ENCODE measurements around the gene NMT2.
"Not testable (repeated sequence)": the region's sequence is repeated elsewhere in the genome, so short reads cannot be mapped to it uniquely, and the experiment has no call there.

Gene NMT2

DNA sequence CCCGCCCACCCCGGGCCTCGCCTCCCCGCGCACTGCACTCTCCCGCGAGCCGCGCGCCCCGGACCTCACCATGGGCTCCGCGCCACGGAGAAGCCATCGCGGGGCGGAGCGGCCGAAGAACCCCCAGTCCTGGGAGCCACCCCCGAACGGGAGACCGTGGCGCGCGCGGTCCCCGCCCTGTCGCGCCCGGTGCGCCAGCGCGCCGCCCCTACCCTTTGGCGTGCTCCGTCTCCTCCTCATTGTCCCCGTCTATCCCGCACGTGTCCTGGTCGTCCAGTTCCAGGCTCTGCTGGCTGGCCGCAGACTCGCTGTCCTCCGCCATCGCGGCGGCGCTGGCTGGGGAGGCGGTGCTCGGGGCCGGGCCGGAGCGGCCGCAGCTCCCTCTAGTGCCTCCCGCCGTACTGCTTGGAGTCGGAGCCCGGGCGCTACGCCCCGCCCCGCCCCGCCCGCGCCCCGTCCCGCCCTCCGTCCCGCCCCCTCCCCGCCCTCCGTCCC lies at the start of gene NMT2:
Gene NMT2, minus strand, starts transcription at position 403 of the 495 bp plus-strand sequence. Its CDS starts 81 bp downstream, at position 322.
- DNase-seq, result peak; percentile 61

DNA sequence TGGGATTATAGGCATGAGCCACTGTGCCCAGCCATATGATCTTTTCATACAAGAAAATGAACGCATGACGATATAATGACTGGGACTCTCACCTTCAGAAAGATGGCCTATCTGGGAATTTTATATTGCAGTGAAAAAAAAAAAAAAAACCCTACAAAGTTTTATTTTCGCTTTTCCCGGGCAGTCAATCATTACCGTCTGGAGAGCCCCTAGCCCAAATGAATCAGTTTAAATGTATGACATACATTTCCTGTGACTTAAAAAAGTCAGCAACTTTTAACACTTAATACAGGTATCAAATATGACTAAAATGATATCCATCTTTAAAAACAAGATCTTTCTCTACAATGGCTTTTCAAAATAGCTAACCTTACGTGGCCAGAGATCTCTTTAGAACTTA lies 48.2 kb upstream of the NMT2 start:
- DNase-seq, result no peak

DNA sequence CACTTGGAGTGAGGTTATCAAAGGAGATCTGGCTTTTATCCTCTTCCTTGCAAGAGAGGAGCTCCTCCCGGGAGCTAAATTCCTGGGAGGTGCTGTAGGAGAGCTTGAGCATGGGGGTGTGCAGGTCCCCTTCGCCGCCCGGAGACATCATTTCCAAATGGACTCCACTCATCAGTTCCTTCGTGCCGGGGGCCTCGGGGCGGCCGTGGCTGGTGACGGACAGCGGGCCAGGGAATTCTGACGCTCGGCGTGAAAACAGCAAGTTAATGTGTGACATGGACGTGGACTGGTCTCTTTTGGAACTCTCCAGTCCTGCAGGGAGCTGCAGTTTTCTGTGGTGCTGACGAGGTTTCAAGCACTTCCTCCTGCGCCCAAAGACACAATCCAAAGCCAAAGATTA lies 45.7 kb upstream of the NMT2 start:
- no peak for DNase-seq

DNA sequence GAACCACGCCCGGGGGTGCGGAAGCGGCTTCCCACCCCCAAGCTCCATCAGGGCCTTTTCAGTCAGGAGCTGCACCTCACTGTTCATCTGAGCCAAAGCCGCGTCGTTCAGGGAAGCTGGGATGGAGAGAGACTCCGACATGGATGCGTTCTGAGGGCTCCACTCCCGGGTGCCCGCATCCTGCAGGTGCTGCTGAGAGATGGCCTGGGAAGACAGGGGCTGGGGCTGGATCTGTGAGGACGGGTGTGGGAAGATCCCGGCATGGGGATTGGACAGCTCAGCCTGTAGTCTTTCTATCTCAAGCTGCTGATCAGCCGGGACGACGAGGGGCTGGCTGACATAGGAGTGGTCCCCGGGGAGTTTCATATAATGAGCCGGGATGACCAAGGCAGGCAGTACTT lies 45.0 kb upstream of the NMT2 start:
- DNase-seq, result no peak

DNA sequence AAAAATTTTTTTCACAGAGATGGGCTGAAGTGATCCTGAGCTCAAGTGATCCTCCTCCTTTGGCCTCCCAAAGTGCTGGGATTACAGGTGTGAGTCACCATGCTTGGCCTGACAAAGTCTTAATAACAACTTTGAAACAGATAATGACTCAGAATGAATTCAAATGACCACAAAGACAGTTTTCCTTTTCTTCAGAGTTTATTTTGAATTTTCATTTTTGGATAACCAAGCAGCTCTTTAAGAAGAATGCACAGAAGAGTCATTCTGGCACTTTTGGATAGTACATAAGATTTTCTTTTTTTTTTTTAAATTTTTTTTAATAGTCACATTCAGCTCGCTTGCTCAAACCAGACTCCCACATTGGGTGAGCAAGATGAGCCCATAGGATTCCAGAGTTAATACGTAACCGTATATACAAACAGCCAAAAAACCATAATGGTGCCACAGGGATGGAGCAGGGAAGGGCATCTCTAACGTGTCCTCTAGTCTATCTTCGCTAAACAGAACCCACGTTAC lies 43.0 kb upstream of the NMT2 start:
- DNase-seq, result no peak

DNA sequence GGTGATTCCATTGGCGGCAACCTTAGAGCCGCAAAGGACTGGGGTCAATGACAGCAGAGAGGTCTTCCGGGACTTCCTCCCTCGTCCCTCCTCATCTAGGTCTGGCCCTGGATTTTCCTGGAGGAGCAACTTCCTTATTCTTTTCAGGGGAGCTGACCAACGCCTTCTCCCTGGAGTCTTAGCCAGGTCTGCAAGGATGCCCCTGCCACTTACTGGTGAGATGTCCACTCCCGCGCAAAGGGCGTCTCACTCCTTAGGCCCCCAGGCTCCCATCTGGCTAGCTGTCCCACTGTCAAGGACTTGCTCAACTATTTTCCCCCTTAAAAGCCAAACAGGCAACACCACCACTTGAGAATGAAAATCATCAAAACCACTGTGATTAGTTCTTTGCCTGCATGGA lies 42.0 kb upstream of the NMT2 start:
- DNase-seq, result no peak

DNA sequence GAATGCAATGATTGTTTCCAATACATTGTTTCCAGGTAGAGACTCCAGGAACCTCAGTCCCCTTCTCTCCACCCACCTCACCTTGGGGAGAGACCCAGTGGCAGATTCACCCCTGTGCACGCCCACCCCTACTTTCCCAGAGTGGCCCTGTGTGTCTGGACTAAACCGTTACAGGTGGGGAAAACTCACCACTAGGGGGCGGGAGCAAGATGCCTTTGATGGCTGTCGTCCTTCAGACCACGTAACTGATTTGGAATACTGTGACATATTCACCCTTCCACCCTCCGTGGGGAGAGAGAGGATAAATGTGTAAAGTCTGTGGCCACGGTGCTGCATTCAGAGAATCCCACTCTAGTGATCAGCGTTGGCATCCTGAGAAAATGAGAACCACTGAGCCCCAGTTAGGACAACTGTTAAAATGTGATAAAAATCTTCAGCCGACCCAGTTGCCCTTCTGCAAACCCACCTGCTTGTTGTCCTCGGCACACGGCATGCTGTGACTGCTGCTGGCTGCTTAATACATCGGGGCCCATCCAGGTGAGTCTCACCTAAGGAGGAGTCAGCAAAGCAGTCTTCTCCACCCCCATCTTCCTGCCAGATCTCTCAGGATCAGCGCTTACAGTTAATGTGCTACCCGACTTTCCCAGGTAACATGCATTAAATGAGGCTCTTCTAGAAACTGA lies 41.5 kb upstream of the NMT2 start:
- peak; percentile 46 for DNase-seq

DNA sequence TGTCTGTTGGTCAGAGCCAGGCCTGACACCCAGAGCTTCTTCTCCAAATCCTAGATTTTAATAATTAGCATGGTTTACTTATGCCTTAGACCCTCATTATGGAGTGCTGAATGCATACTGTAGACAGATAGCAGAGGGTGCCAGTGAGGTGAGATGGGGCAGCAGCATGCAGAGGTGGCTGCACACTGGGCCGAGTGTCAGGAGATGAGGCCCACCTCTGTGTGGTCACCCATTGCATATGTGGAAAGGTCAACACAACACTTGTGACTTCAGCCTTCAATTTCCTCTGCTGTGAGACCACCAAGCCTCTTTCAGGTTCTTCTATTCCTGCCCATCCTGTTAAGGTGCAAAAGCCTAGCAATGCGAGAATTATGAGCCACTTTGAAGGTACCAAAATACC lies 39.7 kb upstream of the NMT2 start:
- DNase-seq, result no peak

DNA sequence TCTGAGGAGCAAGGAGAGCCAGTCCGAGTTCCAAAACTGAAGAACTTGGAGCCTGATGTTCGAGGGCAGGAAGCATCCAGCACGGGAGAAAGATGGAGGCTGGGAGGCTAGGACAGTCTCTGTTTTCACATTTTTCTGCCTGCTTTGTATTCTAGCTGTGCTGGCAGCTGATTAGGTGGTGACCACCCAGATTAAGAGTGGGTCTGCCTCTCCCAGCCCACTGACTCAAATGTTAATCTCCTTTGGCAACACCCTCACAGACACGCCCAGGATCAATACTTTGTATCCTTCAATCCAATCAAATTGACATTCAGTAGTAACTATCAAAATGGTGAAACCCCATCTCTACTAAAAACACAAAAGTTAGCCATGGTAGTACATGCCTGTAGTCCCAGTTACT lies 38.9 kb upstream of the NMT2 start:
- DNase-seq, result not testable (repeated sequence)

DNA sequence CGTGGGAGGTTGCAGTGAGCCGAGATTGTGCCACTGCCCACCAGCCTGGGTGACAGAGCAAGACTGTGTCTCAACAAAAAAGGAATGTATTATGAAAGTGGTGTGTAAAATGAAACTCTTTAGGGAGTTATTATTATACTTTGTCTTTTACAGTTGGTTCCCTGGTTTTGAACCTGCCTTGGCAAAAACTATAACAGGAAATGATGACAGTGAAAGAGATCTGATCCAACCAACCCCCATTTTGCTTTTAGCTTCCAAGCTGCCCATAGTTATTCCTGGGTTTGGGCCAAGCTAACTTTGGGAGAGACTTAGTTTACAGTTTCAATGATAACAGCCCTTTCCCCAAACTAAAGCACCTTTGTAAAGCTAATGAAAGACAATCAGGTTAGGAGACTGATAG lies 34.1 kb upstream of the NMT2 start:
- no peak for DNase-seq

DNA sequence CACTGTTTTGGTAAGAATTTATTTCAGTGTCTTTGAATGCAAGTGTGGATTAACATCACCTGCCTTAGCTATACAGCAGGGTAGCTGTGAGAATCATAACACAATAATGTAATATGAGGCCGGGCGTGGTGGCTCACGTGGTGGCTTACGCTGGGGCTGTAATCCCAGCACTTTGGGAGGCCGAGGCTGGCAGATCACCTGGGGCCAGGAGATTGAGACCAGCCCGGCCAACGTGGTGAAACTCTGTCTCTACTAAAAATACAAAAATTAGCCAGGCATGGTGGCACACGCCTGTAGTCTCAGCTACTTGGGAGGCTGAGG lies 33.8 kb upstream of the NMT2 start:
- DNase-seq, result not testable (repeated sequence)

DNA sequence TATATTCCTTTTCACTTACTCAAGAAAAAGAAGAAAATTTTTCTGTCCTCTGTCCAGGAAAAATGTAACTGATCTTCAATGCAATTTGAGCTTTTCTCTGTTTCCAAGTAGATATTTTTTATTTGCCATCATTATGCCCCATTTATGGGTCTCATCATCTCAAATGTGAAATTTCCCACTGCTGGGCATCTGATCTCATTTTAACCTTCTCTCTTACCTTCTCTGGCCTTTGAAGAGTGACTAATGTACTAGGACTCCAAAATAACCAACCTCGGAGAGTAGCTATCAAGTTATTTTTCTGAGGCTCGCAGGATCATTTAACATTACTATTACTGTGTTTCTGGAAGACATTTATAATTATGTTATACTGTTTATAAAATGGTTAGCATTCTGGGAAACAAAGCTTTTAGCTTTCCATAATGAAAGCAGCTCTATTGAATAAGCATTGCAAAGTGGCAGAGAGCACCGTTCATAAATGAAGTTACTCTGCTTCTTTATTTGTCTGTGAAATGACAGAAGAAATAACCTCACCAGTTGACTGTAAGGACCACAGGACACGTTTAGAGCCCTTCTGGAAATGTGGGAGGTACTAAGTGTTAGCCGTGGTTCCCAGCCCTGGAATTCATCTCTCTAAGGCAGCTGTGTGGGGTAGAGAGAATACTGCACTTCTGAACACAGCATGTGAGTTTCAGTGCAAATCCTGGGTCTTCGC lies 33.3 kb upstream of the NMT2 start:
- no peak for DNase-seq

DNA sequence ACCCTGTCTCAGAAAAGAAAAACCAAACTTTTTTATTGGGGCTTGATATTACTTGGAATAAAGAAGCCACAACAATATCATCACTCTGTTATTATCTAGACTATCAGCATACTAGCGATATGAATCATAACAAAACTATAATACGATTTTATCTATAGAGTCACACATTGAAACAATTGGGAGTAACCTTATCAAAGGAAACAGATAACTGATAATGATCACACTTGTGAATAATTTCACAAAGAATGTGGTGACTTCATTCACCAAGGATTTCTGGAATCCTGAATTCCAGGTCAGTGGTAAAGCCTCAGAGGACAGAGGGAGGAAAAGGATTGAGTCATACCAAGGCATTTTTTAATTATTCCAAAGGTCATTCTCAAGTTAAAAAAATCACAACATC lies 32.1 kb upstream of the NMT2 start:
- DNase-seq, result no peak

DNA sequence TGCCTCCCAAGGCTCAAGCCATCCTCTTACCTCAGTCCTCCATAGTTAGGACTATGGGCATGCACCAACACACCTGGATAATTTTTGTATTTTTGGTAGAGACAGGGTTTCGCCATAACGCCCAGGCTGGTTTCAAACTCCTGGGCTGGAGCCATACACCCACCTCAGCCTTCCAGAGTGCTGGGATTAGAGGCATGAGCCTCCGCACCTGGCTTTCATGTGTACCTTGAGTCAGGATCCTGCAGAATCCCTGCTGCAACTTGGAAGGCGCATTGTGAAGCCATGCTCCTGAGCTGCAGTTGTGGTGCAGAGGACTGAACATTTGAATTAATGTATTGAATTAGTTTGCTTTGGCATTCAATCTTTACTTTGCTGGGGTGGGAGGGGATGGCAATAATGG lies 29.4 kb upstream of the NMT2 start:
- no peak for DNase-seq

DNA sequence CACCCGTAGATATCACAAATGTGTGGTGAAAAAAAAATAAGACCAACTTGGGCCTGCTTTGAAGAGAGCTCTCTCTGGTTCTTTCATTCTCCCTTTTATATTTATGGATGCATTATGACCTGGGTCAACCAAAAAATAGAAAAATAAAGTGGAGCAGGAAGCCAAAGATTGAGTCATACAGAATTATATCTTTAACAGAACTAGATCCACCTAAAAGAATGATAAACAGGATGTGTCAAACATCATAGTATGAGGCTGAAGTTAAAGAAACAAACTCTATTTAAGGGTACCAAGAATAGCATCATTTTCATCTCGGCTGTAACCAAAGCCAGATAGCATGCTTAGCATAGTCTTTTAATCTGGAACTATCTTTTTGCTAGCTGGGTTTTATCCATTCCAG lies 28.8 kb upstream of the NMT2 start:
- no peak for DNase-seq

DNA sequence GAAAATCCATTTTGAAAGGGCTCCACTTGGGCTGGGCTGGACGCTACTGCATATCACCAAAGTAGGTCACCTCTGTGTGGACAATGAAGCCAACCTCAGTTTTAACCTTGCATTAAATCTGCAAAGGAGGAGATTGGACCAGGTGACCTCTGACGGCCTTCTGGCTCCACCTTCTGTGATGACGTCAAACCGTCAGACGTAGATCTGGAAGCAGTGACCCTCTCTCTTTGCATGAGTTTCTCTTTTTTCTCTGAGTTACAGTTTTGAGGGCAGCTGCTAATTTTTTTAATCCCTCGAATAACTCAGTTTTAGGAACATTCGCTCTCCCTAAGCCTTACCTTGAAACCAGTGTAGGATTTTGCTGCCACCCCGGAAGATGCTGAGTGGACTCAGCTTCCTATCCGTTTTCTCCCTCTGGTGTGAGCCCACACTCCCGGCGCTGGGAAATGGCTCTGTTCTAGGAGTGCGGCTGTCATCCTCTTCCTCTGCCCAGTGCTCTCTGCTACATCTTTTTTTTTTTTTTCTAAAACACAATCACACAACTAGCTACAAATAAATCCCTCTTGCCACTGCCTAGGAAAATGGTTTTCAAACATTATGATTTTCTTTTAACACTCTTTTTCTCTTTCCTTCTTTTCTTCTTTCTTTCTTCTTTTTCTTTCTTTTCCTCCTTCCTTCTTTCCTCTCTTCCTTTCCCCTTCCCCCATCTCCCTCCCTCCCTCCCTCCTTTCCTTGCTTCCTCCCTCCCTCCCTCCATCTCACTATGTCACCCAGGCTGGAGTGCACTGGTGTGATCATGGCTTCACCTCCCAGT lies 27.7 kb upstream of the NMT2 start:
- no peak for DNase-seq

DNA sequence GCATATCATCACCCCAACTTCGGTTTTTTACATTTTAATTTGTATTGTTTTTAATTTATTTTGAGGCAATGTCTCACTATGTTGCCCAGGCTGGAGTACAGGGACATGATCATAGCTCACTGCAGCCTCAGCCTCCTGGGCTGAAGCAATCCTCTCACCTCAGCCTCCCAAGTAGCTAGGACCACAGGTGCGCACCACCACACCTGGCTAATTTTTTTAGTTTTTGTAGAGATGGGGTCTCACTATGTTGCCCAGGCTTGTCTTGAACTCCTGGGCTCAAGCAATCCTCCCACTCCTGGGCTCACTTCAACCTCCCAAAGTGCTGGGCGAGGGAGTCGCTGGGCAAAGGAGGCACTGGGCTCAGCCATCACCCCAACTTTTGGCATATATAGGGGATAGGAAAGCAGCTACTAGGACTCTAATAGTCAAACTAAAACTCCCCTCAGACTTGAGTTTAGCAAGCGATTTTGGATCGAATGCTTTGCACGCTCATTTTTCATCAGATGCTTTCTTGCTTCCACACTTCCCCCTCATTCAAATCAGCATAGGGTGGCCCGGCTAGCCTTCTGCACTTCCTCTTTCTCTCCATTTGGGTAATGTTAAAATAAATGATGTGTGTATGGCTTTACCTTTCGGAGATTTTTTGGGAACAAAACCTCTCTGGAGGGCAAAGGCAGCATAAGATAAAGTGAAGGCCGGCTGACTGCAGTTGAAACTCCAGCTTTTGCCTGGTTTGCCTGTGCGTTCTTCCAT lies 20.8 kb upstream of the NMT2 start:
- no peak for DNase-seq

DNA sequence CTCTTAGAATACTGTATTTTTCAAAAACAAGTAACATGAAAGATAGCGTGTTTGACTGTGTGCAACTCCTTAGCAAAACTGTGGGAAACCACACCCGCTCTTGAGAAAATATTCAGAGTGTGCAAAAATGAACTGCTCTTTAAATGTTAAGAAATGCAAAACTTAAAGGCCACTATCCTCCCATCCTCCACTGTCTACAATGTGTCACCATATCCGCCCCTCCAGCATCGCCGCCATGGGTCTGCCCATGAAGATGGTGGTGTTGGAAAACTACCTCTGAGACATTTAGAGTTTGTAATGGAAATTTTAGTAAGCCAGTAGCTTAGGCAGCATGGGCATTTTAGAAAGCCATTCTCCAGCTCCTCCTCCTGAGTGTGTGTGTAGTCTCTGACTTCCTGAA lies 20.1 kb upstream of the NMT2 start:
- DNase-seq, result no peak

DNA sequence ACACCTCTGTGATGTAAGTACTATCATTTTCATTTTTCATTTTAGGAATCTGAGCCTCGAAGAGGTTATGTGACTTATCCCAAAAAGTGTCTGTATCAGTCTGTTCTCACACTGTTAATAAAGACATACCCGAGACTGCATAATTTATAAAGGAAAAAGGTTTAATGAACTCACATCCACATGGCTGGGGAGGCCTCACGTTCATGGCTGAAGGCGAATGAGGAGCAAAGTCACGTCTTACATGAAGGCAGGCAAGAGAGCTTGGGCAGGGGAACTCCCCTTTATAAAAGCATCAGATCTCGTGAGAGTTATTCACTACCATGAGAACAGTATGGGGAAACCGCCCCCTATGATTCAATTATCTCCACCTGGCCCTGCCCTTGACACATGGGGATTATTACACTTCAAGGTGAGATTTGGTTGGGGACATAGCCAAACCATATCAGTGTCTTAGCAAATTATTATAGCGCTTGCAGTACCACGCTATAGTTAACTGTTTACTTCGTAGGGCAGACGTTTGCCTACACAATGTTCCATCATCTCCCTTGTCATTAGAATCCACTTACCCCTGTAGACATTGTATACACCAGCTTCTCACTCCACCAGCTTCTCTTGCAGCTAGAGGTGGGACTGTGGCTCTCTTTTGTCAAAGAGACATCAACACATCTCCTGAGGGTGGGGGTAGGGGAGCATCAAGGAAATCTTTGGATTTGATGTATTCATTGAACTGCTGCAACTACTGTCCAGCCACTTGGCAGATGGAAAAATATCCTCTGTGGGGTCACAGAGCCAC lies 15.4 kb upstream of the NMT2 start:
- no peak for DNase-seq

DNA sequence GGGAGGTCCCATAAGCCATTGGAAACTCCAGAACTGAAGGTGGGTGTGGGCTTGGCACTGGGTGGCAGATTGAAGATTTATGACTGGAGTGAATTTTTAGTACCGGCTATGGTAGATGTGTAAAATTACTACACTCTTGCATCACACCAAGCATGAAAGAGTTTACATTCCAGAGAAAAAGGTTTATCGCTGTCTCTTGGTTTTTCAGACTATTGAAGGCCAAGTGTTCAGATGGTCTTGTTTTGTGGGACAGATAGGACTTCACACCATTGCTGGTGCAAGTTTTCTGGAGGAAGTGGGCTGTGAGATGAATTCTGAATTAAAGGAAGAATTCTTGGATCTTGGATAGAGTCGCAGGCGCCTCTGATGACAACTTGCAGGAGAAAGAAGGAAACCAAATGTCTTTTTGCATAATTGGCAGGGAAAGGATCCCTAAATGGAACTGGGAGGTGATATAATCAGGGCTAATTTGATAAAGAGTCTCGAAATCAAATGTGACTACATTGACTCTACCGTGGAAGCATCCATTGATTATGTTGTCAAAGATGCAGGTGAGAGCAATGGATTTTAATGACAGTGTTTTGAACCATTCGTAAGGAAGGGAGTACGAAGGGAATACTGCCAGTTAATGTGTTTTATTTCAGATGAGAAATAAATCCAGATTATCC lies 14.2 kb upstream of the NMT2 start:
- no peak for DNase-seq

DNA sequence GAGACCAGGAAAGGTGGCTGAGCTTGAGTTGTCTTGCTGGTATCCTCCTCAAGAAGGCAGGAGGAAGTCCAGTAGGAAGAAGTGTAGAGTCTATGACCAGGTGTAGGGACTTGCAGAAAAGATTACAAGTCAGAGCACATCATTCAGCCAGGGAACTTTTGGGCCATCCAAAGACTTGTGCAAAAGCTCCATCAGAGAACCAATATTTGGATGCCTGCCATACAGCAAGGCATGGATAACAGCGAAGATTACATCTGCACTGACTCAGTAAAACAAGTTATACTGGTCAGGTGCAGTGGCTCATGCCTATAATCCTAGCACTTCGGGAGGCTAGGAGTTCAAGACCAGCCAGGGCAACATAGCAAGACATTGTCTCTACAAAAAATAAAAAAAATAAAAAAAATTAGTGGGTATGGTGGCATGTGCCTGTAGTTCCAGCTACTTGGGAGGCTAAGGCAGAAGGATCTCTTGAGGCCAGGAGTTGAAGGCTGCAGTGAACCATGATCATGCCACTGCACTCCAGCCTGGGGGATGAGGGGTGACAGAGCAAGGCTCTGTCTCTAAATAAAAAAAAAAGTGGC lies 13.2 kb upstream of the NMT2 start:
- DNase-seq, result no peak

Data from NCI-H1694 treated with DMSO at 0.1 percent for 48 hours (cell line).